Heart right ventricle (tissue), 16 donors: ENCODE measurements around the gene TSEN2. TPM values are rescaled to one million over a fixed set of nuclear protein-coding genes. Genes with fewer than 3 reads are reported as not detected.

ENCODE experiments used
- ATAC-seq, 8 donors: fragments of 200-7000 bp; cut with Tn5 transposase; one replicate each; pipeline ENCODE4 v1.9.1; 2020; ENCODE audit warnings: mild to moderate bottlenecking in 8 of 8, moderate library complexity in 8 of 8, moderate number of reproducible peaks in 1 of 8
- DNase-seq, 2 donors: peaks; one replicate each; pipeline ENCODE4 v3.0.0-alpha.2; 2020
- H3K27ac ChIP-seq, 10 donors: fragments of 200-600 bp; sonication (generic) in 2 of 10; one replicate each; pipeline versions ENCODE4 v1.5.0 to v1.8.0; 2020 to 2022; ENCODE audit warnings: mild to moderate bottlenecking in 3 of 10
- H3K27me3 ChIP-seq, 7 donors: fragments of 200-600 bp; one replicate each; pipeline ENCODE4 v1.8.0; 2021 to 2022; ENCODE audit warnings: mild to moderate bottlenecking in 2 of 7
- H3K36me3 ChIP-seq, 9 donors: fragments of 200-600 bp; sonication (generic) in 1 of 9; one replicate each; pipeline versions ENCODE4 v1.5.0 to v1.8.0; 2020 to 2022; ENCODE audit warnings: mild to moderate bottlenecking in 2 of 9
- H3K4me1 ChIP-seq, 9 donors: fragments of 200-600 bp; sonication (generic) in 1 of 9; one replicate each; pipeline versions ENCODE4 v1.5.0 to v1.8.0; 2020 to 2022; ENCODE audit warnings: mild to moderate bottlenecking in 4 of 9
- H3K4me3 ChIP-seq, 10 donors: fragments of 200-600 bp; sonication (generic) in 2 of 10; one replicate each; pipeline versions ENCODE4 v1.5.0 to v1.8.0; 2020 to 2022; ENCODE audit warnings: mild to moderate bottlenecking in 7 of 10, moderate library complexity in 2 of 10
- H3K9me3 ChIP-seq, 11 donors: fragments of 200-600 bp in 10 of 11; sonication (generic) in 2 of 11; one replicate each; pipeline versions ENCODE4 v1.5.0 to v1.8.0; 2013 to 2022; ENCODE audit warnings: mild to moderate bottlenecking in 2 of 11, control low read depth in 1 of 11, moderate library complexity in 1 of 11
- WGBS, 2 donors: extraction: QIAGEN DNeasy Blood & Tissue Kit; methylation state at CpG; one replicate each; pipeline ENCODE4 v1.1.7; 2013; ENCODE audit warnings: inconsistent platforms in 1 of 2; 5-methylcytosine and 5-hydroxymethylcytosine counted together
- intact Hi-C, 10 donors: fragments of 100-400 bp; cut with DNase I; formaldehyde crosslinking; loops; one replicate each; pipeline versions ENCODE4 v1.11.1 to v1.14.2; 2022
- polyA plus RNA-seq, 2 donors: library from polyadenylated mRNA; stranded (reverse); fragments of 200-250 nt; gene quantifications; one replicate each; pipeline ENCODE4 v1.2.3, GENCODE V29; 2013
- total RNA-seq, 10 donors: library from RNA; stranded (reverse); fragmentation: NEBNext Ultra II Directional in 3 of 10; extraction: Animal tissue kit (Norgen Biotek cat#: 25700) in 3 of 10; gene quantifications; one replicate each; pipeline versions ENCODE4 v1.2.1 to v1.2.4, GENCODE V29; 2021 to 2023
- TF ChIP-seq, protein P1 (sequence below), 9 donors: fragments of 200-600 bp; sonication (generic) in 2 of 9; IDR thresholded peaks; one replicate each; pipeline versions ENCODE4 v1.5.0 to v1.8.0; 2021 to 2022; ENCODE audit warnings: antibody characterized with exemption in 9 of 9, mild to moderate bottlenecking in 5 of 9, moderate library complexity in 1 of 9
- donor health status: Arrhythmogenic right ventricular cardiomyopathy.
- donor health status: ischemic (EF 13 %, LVEDD 7.1; RV severe dilation, severe dysfunction).
- donor health status: healthy with polysubstance abuse.
- donor health status: DM: no; HTN: yes; CAD: no.
- donor health status: DM: no; HTN: no; CAD: no.
- donor health status: ischemic (EF 25% LVEDD 6.9; RV normal size, moderate dysfunction).
- donor health status: ischemic (EF 25% LVEDD 5.7; RV mildly dilated, moderate dysfunction).
- donor health status: healthy.
- donor health status: DM: yes; HTN: yes; CAD: no.
- donor health status: Ischemic cardiomyopathy.
- donor health status: ischemic (EF 35%, LVEDD 5.7; RV mildly dilated, moderate dysfunction).
- donor health status: nonischemic (EF 11% LVEDD 7.7; RV severe dilation, severe dysfunction).
- donor health status: DM: yes; HTN: yes; CAD: no.
- donor health status: PGD.
- donor health status: ischemic (EF 29% LVEDD 5.4; RV normal size, mild dysfunction).
- donor health status: nonischemic (EF 23%, LVEDD 6.1; RV moderate dilation, normal function).

Gene TSEN2
- total and polyA plus RNA-seq, 12 donors: 15.7 to 33.7 (median 19.8) TPM

DNA sequence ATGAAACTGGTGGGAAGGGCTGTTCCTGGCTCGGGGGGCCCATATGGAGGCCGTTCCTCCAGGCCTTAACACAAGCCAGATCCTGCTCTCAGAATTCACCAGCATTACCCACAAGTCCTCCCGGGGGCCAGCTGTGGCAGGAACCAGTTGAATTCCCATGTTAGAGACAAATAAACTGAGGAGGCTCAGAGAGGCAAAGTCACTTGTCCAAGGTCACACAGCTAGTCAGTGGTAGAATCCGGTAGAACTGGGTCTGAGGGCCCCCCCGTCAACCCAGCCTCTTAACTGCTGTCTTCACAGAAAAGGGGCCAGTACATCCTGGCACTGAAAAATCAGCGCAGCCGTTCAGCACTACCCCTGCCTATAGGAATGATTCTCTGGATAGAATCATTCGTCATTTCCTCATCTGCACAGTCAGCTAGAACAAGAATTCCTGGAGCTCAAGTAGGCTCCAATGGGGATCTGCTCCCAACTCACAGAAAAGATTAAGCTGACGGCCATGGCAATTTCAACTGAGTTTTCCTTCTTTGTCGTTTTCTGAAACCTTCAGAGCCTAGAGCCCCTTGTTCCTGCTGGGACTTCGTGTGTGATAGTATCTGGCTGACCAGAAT lies 12.2 kb upstream of the TSEN2 start:
- intact Hi-C loops: loop anchor here in 1 of 10 donors (10.0 kb wide), 1 partner anchor 197 kb away; no protein-coding TSS in a partner anchor

DNA sequence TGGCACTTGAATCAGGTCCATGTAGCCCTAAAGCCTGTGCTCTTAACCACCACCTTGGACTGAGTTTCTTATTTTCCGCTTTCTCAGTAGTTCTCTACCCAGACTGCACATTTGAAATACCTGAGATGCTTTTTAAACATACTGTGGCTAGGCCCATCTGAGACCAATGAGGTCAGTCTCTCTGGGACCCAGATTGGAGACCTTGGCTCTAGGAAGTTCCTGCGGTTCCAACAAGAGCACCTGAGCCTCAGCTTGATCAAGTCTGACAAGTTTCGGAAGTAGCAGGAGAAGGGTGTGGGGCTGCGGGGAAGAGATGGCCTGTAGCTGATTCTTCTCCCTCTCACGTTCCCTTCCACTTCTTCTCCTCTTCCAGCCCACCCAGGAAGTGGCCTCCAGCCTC lies 11.5 kb upstream of the TSEN2 start:
- no peak overlapping the region for H3K4me3 ChIP-seq
- no peak overlapping the region for H3K27ac ChIP-seq
- intact Hi-C loops: loop anchor here in 1 of 10 donors (10.0 kb wide), 1 partner anchor 198 kb away; no protein-coding TSS in a partner anchor
- WGBS, 2 donors: 94 to 96% methylated on average over 5 of the region's 5 CpGs
- DNase-seq: no peak
- TF ChIP-seq, protein P1, sequence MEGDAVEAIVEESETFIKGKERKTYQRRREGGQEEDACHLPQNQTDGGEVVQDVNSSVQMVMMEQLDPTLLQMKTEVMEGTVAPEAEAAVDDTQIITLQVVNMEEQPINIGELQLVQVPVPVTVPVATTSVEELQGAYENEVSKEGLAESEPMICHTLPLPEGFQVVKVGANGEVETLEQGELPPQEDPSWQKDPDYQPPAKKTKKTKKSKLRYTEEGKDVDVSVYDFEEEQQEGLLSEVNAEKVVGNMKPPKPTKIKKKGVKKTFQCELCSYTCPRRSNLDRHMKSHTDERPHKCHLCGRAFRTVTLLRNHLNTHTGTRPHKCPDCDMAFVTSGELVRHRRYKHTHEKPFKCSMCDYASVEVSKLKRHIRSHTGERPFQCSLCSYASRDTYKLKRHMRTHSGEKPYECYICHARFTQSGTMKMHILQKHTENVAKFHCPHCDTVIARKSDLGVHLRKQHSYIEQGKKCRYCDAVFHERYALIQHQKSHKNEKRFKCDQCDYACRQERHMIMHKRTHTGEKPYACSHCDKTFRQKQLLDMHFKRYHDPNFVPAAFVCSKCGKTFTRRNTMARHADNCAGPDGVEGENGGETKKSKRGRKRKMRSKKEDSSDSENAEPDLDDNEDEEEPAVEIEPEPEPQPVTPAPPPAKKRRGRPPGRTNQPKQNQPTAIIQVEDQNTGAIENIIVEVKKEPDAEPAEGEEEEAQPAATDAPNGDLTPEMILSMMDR (IDR thresholded peaks at IDR 0.05): no peak
- ATAC-seq: no peak
- no peaks in the 10 kb centered on the region for H3K27me3 ChIP-seq
- H3K4me1 ChIP-seq: peaks cover 0 to 14% (median 7%) of the 10 kb centered on the region in 9 donors
- no peaks in the 10 kb centered on the region for H3K36me3 ChIP-seq
- no peaks in the 10 kb centered on the region for H3K9me3 ChIP-seq

More for the DNA sequence above, 12.2 kb upstream of the TSEN2 start:
- no peaks in the 10 kb centered on the region for H3K36me3 ChIP-seq
- H3K27ac ChIP-seq: no peak overlapping the region
- DNase-seq (no peak), ATAC-seq (no peak)
- H3K4me1 ChIP-seq: peaks cover 0 to 14% (median 7%) of the 10 kb centered on the region in 9 donors
- TF ChIP-seq, protein P1 (IDR thresholded peaks at IDR 0.05): no peak
- H3K27me3 ChIP-seq: no peaks in the 10 kb centered on the region
- H3K9me3 ChIP-seq: no peaks in the 10 kb centered on the region
- H3K4me3 ChIP-seq: no peak overlapping the region
- 81 to 89% methylated on average over 11 of the region's 11 CpGs for WGBS, 2 donors

DNA sequence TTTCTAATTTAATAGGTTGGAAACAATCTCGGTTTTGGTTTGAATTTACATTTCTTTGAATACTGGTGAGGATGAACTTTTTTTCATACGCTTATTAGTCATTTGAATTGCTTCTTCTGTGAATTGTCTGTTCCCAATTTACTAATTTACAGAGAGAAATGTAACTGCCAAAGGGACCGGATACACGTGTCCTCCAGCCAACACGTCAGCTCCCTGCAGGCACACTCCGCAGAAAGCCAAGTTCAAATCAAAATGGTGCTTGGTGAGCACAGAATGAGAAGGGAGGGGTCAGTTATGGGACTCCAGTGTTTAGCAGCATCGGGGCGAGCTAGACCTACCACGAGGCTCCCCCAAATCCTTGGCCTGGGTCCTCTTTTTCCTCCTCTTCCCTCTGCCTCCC lies 10.8 kb upstream of the TSEN2 start:
- ATAC-seq (no peak), DNase-seq (no peak)
- Histone ChIP-seq H3K27me3 (no peaks in the 10 kb centered on the region), H3K27ac (no peak overlapping the region), H3K4me3 (no peak overlapping the region), H3K36me3 (no peaks in the 10 kb centered on the region), H3K4me1 (peaks cover 0 to 14% (median 7%) of the 10 kb centered on the region in 9 donors), H3K9me3 (no peaks in the 10 kb centered on the region)
- intact Hi-C loops: loop anchor here in 1 of 10 donors (10.0 kb wide), 1 partner anchor 199 kb away; no protein-coding TSS in a partner anchor
- TF ChIP-seq, protein P1 (IDR thresholded peaks at IDR 0.05): no peak
- 88 to 95% methylated on average over 9 of the region's 9 CpGs for WGBS, 2 donors

DNA sequence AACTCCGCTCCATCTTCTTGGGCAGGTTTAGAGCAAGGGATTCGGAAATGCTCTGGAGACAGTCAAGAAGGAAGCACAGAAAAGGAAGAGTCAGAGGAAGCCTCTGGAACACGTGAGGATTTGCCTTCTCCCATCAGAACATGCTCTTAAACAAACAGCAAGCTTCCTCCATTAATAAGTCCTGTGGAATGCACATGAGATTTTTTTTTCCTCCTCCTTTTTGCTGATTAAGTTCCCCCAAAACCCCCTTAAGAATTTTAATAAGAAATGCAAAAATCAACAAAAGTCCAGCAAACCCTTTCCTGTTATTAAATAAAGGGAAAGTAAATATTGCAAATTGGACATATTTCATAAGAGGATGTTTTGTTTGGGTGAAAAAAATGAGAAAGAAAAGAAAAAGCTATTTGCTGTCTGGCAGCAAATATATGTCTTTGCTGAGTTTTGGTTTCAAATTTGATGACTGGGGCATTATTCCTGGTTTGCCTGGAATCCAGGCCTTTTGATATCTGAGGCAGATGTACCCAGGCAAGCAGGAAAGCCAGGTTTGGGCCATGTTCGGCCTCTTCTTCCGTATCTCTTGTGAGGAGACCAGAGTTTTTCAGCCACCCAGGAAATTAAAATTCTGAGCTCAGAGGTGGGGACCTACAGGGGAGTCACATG lies 7.9 kb upstream of the TSEN2 start:
- Histone ChIP-seq H3K27ac (peak overlapping the region in 3 of 10 donors; percentile 5 to 70 (median 30)), H3K9me3 (no peaks in the 10 kb centered on the region), H3K4me1 (peaks cover 0 to 24% (median 16%) of the 10 kb centered on the region in 9 donors), H3K27me3 (no peaks in the 10 kb centered on the region), H3K36me3 (no peaks in the 10 kb centered on the region), H3K4me3 (no peak overlapping the region)
- ATAC-seq (no peak), DNase-seq (no peak)
- WGBS, 2 donors: 57 to 66% methylated on average over 5 of the region's 5 CpGs
- intact Hi-C loops: loop anchor here in 7 of 10 donors (2.0 to 10.0 kb wide), 5 partner anchors 44 to 338 kb away; partner anchors contain the start of gene PPARG (in 4 of the 7)
- TF ChIP-seq, protein P1 (IDR thresholded peaks at IDR 0.05): no peak
